NCI-H2081 treated with DMSO at 0.1 percent for 48 hours (cell line): Measurements from ENCODE around the gene RIPOR2.
"Not testable (repeated sequence)": the region's sequence is repeated elsewhere in the genome, so short reads cannot be mapped to it uniquely, and the experiment has no call there.

ENCODE experiments used
- DNase-seq: peaks from one replicate; lab custom pipeline; 2025; lab: John Stamatoyannopoulos, UW

The RIPOR2 gene

DNA sequence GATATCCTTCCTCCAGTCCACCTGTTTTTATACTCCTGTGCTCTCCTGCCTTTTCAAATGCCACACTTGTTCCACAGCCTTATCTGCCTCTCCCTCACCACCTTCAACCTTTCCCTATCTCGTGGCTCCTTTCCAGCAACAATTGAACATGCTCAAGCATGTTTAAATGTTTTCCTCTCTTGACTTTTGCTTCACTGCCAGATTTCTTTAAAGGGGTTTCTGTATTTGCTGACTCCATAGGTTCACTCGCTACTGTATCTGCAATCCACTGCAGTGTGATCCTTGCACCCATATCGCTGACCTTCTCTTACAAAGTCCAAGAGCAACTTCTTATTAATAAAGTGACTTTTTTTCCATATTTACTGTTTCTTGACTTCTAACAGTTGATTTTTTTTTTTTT, 172.2 kb downstream of the RIPOR2 start:
- no peak for DNase-seq

DNA sequence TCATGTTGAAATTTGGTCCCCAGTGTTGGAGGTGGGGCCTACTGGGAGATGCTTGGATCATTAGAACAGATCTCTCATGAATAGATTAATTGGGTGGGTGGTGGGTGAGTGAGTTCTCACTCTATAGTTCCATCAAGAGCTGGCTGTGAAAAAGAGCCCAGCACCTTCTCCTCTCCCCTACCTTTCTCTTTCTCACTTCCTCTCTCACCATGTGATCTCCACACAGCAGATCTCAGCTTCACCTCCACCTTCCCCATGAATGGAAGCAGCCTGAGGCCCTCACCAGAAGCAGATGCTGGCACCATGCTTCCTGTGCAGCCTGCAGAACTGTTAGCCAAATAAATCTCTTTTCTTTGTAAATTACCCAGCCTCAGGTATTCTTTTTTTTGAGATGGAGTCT, 173.9 kb downstream of the RIPOR2 start:
- no peak for DNase-seq

- DNase-seq, result no peak
Observed at GRCh38 chr6:24761193-24761835, 174.4 kb downstream of the RIPOR2 start.

DNA sequence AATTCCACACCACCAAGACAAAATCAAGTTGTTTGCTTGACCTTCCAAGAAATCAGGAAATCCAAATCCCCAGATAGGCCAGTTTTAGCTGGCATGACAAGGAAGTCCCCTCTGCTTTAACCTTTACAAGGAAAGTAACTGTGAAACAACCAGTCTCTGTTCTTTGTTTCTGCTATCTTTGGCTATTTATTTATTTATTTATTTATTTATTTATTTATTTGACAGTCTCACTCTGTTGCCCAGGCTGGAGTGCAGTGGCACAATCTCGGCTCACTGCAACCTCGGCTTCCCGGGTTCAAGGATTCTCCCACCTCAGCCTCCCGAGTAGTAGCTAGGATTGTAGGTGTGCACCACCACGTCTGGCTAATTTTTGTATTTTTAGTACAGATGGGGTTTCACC, 175.6 kb downstream of the RIPOR2 start:
- DNase-seq, result no peak

DNA sequence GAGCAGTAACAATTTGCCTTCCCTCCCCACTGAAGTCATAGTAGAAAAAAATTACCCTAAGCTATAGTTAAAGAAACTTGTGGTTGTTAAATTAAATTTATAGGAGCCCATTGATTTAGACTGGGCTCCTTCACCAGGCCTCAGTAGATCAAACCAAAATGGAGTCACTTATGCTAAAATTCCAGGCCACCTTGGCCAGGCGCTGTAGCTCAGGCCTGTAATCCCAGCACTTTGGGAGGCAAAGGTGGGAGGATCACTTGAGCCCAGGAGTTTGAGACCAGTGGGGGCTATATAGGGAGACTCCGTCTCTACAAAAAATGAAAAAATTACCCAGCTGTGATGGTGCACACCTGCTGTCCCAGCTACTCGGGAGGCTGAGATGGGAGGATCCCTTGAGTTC, 176.0 kb downstream of the RIPOR2 start:
- no peak for DNase-seq

- no peak for DNase-seq
Observed at GRCh38 chr6:24757611-24758010, 178.1 kb downstream of the RIPOR2 start.

DNA sequence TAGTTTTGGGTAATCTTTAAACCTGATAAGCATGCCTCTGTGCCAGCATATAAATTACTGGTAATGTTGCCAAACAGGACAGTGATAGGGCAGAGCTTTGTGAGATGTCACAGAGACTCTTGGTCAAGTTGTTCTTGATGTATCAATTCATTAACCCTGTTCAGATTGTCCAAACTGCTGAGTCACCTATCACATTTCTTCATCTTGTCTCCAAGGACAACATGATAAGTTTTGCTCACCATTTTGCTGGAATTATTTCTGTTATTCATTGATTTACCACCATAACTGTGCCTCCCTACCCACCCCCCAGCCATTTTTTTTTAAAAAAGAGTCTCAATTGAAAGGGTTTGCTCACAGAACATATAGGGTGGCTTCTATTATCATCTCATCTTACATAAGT, 180.5 kb downstream of the RIPOR2 start:
- DNase-seq, result no peak

DNA sequence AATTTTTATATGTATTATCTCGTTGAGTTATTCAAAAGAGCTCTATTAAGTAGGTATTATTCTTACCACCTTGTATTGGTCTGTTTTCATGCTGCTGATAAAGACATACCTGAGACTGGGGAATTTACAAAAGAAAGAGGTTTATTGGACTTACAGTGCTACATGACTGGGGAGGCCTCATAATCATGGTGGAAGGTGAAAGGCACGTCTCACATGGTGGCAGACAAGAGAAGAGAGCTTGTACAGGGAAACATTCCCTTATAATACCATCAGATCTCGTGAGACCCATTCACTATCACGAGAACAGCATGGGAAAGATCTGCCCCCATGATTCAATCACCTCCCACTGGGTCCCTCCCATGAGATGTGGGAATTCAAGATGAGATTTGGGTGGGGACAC, 181.4 kb downstream of the RIPOR2 start:
- not testable (repeated sequence) for DNase-seq
